GM19455 (cell line): ENCODE measurements around the gene TFG.

Experiments used
- ATAC-seq: cut with Tn5 transposase; IDR thresholded peaks from one replicate; pipeline ENCODE4 v1.9.1; 2021; ENCODE audit not compliant: unreplicated experiment

TFG gene

GRCh38 chr3:100703865-100704264, 5.4 kb upstream of the TFG start:
- ATAC-seq = no peak

GRCh38 chr3:100706365-100706764, 2.9 kb upstream of the TFG start:
- ATAC-seq = no peak

GRCh38 chr3:100708644-100708988, 678 bp upstream of the TFG start:
- ATAC-seq = no peak

GRCh38 chr3:100709842-100710260, 557 bp downstream of the TFG start:
- ATAC-seq = no peak

GRCh38 chr3:100710261-100710968, 1.1 kb downstream of the TFG start:
- ATAC-seq = peak; percentile 39

- ATAC-seq = no peak
Observed at GRCh38 chr3:100715176-100715575, 5.9 kb downstream of the TFG start.

- ATAC-seq = no peak
Observed at GRCh38 chr3:100717063-100717462, 7.8 kb downstream of the TFG start.

GRCh38 chr3:100717637-100718487, 8.6 kb downstream of the TFG start:
- ATAC-seq = no peak

- ATAC-seq = no peak
Observed at GRCh38 chr3:100719136-100719535, 9.8 kb downstream of the TFG start.

- no peak for ATAC-seq
Observed at GRCh38 chr3:100720426-100720825, 11.1 kb downstream of the TFG start.

GRCh38 chr3:100725935-100726513, 16.7 kb downstream of the TFG start:
- ATAC-seq = no peak

GRCh38 chr3:100726706-100727105, 17.4 kb downstream of the TFG start:
- no peak for ATAC-seq

- no peak for ATAC-seq
Observed at GRCh38 chr3:100730524-100730923, 21.2 kb downstream of the TFG start.

- ATAC-seq = no peak
Observed at GRCh38 chr3:100732435-100732834, 23.1 kb downstream of the TFG start.

- no peak for ATAC-seq
Observed at GRCh38 chr3:100737334-100737733, 28.0 kb downstream of the TFG start.

- ATAC-seq = no peak
Observed at GRCh38 chr3:100740207-100740606, 30.9 kb downstream of the TFG start.

- no peak for ATAC-seq
Observed at GRCh38 chr3:100743535-100743934, 34.2 kb downstream of the TFG start.

- ATAC-seq = no peak
Observed at GRCh38 chr3:100744671-100745070, 35.4 kb downstream of the TFG start.

GRCh38 chr3:100745617-100746016, 36.3 kb downstream of the TFG start:
- ATAC-seq = no peak

- no peak for ATAC-seq
Observed at GRCh38 chr3:100746092-100746491, 36.8 kb downstream of the TFG start.

- no peak for ATAC-seq
Observed at GRCh38 chr3:100748220-100748619, 38.9 kb downstream of the TFG start.

- no peak for ATAC-seq
Observed at GRCh38 chr3:100748967-100749366, 39.7 kb downstream of the TFG start.
